ENCODE results near the gene PLAAT1. TPM values are rescaled to one million over a fixed set of nuclear protein-coding genes. Genes with fewer than 3 reads are reported as not detected.

Gene PLAAT1
- total RNA-seq, result under 1 TPM in 1 of 2 experiments, not detected in 1; 0.39 TPM

DNA sequence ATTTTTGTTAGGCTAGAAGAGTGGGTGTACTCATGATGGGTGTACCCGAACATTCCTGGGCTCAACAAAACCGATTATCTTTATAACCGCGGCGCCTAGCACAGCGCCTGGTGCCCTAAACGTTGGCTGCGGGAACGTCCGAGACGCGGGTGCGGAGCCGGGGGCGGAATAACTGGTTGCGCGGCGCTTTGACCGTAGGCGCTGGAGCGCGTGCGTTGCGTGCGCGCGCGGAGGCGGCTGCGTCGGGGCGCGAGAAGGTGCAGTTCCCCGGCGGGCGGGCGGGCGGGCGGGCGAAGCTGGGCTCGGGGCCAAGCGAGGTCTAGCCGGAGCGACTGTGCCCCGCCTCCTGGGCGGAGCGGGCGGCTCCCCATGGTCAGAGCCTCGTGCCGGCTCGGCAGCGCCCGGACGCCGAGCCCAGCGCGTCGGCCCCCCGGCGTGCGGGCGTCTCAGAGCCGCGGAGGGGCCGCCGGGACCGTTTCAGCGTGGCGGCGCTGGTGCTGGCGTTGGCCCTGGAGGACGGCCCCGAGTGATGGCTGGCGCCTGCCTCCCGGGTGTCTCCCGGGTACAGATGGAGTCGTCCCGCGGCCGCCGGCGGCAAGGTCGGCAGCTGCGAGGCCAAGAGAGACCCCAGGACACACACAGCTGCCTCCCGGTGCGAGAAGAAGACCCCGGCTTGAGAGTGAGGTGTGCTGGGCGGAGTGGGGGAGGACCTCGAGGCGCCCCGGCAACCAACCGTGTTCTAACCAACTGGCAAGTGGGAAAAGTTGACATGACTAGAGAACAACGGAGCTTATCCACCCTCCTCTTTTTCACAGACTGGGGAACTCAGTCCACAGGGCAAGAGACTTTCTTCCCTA lies at the start of gene PLAAT1:
PLAAT1 (plus strand) TSS at position 373 of the 857 bp plus-strand sequence. CDS start 14,429 bp downstream, outside the sequence.
- no peaks in the 10 kb centered on the region for H3K9me3 Mint-ChIP-seq
- H3K4me3 Mint-ChIP-seq, result peak within 1 kb of the TSS; percentile 21
- intact Hi-C loops (cut with micrococcal nuclease), result no loop called here
- ChIA-PET CTCF (no interaction called here), POLR2A (no interaction called here)
- DNase-seq, result peak; percentile 26
- no peaks in the 10 kb centered on the region for H3K4me1 Mint-ChIP-seq (ENCODE audit: low read depth)
- H3K27me3 Mint-ChIP-seq, result peaks cover 22% of the 10 kb centered on the region
- H3K36me3 Mint-ChIP-seq, result no peaks in the 10 kb centered on the region
- no peak within 1 kb of the TSS for H3K27ac Mint-ChIP-seq

DNA sequence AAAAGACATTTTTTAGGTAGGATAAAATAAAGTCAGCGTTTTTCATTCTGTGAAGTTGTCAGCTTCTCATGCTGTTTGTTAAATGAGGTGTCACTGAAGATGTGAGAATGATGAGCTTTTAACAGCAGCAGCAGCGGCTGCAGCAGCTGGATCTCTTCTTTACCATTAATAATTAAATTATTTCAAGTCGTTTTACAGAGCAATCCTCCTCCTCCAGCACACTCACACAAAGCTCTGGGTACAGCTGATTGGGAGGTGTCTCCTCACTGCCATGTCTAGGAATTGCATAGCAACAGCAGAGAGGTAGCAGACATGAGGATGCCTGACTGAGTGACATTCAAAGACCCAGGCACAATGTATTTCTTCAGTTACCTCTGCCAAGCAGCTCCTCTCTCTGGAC lies 46.7 kb upstream of the PLAAT1 start:
- no peak overlapping the region for H3K27ac Mint-ChIP-seq
- ChIA-PET POLR2A (interaction anchor here (0.6 kb wide), 1 partner anchor 404 kb away, joined by 4 read pairs; no protein-coding TSS in a partner anchor), CTCF (no interaction called here)
- H3K9me3 Mint-ChIP-seq, result no peaks in the 10 kb centered on the region
- no peaks in the 10 kb centered on the region for H3K4me1 Mint-ChIP-seq (ENCODE audit: low read depth)
- no peaks in the 10 kb centered on the region for H3K36me3 Mint-ChIP-seq
- no peak overlapping the region for H3K4me3 Mint-ChIP-seq
- intact Hi-C loops (cut with micrococcal nuclease), result no loop called here
- H3K27me3 Mint-ChIP-seq, result peaks cover 2% of the 10 kb centered on the region
- DNase-seq, result no peak

DNA sequence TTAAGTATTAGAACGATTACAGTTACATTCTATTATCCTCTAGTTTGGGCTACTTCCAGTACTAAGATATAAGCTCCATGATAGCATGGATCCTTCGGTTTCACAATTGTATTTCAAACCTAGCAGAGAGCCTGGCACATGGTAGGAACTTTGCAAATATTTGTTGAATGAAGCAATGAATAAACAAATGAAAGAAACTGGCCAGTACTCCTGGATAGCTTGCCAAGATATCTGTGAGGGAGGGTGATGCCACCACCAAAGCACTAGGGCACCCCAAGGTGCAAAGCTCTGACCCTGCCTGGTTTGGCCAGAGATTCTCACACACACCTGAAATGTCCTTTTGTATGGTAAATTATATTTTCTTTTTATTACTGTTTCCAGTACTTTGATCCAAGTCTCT lies 44.3 kb upstream of the PLAAT1 start:
- Mint-ChIP-seq H3K36me3 (no peaks in the 10 kb centered on the region), H3K9me3 (no peaks in the 10 kb centered on the region), H3K4me1 (ENCODE audit: low read depth) (no peaks in the 10 kb centered on the region), H3K4me3 (no peak overlapping the region), H3K27me3 (no peaks in the 10 kb centered on the region), H3K27ac (no peak overlapping the region)
- ChIA-PET CTCF (no interaction called here), POLR2A (no interaction called here)
- no peak for DNase-seq
- intact Hi-C loops (cut with micrococcal nuclease), result no loop called here

DNA sequence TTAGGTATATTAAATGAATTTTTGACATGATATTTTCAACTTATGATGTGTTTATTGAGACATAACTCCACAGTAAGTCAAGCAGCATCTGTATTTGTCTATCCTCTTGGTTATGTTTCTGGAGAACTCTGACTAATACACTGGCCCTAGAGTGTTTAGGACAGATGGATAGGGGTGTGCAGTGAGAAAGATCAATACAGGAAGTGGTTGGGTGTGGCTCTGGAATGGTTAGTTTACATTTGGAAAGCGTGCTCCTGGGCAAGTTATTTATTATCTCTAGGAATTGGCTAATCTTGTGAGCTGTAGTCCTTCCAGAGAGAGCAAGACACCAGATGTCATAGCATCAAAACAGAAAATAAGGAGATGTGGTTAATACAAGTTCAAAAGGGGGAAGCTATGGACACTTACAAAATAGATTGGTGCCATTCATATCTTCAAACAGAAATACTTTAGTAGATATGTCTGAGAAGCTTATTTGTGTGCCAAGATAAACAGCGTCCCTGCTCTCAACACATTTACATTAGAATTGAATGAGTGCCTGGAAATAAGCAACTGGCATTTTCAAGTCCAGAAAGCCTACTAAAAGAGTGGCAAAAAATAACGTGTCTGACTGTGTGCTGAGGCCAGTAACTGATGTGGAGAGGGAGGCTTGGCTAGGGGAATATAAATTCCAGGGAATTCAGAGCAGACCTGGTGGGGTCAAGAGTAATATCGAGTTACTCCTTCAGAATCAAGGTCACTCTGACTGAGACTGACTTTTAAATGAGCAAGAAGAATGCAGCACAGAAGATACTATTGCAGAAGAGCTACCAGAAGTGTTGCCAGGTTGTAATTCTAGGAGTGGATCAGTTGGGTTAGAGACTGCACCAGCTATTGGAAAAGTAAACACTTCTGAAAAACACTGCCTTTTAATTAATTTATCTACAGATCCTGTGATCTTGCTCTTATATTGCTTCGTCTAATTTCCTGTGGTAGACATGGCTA lies 33.4 kb upstream of the PLAAT1 start:
- intact Hi-C loops (cut with micrococcal nuclease), result no loop called here
- Mint-ChIP-seq H3K36me3 (no peaks in the 10 kb centered on the region), H3K27me3 (no peaks in the 10 kb centered on the region), H3K27ac (no peak overlapping the region), H3K4me3 (no peak overlapping the region), H3K4me1 (ENCODE audit: low read depth) (no peaks in the 10 kb centered on the region), H3K9me3 (no peaks in the 10 kb centered on the region)
- no peak for DNase-seq
- ChIA-PET CTCF (no interaction called here), POLR2A (no interaction called here)

DNA sequence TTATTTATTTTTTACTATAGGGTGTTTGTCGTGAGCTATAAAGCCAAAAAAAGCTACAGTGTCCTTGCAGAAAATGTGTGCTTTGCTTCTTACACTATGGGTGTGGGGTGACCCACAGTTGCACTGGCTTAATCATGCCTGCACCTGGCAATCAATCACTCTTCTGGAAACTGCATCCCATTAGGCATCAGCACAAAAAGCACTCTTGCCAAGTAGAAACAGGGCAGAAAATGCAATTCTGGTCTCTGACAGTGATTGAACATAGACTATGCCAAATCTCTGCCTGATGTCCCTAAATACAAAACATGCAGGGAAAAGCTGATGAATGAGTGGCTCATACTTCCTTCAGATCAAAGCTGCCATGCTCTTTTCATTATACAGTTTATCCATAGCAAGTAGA lies 30.4 kb upstream of the PLAAT1 start:
- no peak for DNase-seq
- H3K27ac Mint-ChIP-seq, result no peak overlapping the region
- CTCF ChIA-PET, result no interaction called here
- H3K4me3 Mint-ChIP-seq, result no peak overlapping the region
- H3K4me1 Mint-ChIP-seq (ENCODE audit: low read depth), result no peaks in the 10 kb centered on the region
- intact Hi-C loops (cut with micrococcal nuclease), result no loop called here
- H3K27me3 Mint-ChIP-seq, result no peaks in the 10 kb centered on the region
- no peaks in the 10 kb centered on the region for H3K9me3 Mint-ChIP-seq
- POLR2A ChIA-PET, result no interaction called here
- no peaks in the 10 kb centered on the region for H3K36me3 Mint-ChIP-seq

DNA sequence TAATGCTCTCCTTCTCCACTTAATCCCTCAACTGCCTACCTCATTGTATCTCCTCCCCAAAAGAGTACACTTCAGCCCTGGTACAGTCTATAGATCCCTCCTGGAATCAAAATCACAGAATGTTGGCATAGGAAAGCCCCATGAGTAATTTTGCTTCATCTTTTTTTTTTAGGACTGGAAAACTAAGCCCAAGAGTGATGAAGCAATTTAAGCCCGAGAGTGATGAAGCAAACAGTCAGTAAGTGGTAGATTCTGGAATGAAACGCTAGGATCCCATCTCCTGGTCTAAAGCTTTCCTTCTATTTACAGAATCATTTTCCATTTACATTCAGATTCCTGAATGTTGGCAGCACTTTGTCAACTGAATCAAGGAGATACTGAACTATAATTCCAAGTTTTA lies 29.8 kb upstream of the PLAAT1 start:
- intact Hi-C loops (cut with micrococcal nuclease), result no loop called here
- H3K4me3 Mint-ChIP-seq, result no peak overlapping the region
- no peaks in the 10 kb centered on the region for H3K27me3 Mint-ChIP-seq
- no peaks in the 10 kb centered on the region for H3K36me3 Mint-ChIP-seq
- no peak overlapping the region for H3K27ac Mint-ChIP-seq
- ChIA-PET POLR2A (no interaction called here), CTCF (no interaction called here)
- DNase-seq, result no peak
- no peaks in the 10 kb centered on the region for H3K4me1 Mint-ChIP-seq (ENCODE audit: low read depth)
- H3K9me3 Mint-ChIP-seq, result no peaks in the 10 kb centered on the region

DNA sequence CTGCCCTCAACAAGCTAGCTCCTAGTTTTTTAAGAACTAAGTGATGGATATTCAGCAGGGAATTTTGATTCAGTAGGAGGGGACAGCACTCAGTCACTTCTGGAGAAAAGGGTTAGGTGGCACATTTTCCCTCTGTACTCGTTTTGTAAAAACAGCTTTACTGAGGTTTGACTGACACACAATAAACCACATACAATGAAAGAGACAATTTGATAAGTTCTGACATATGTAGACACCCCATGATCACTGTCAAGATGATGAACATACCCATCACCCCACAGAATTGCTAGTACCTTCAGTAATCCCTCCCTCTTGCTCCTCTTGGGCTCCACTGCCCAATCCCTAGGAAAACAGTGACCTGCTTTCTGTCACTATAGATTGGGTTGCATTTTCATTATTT lies 29.0 kb upstream of the PLAAT1 start:
- DNase-seq, result no peak
- Mint-ChIP-seq H3K27me3 (no peaks in the 10 kb centered on the region), H3K4me3 (no peak overlapping the region), H3K36me3 (no peaks in the 10 kb centered on the region), H3K9me3 (no peaks in the 10 kb centered on the region), H3K4me1 (ENCODE audit: low read depth) (no peaks in the 10 kb centered on the region), H3K27ac (no peak overlapping the region)
- intact Hi-C loops (cut with micrococcal nuclease), result no loop called here
- POLR2A ChIA-PET, result no interaction called here
- CTCF ChIA-PET, result no interaction called here

DNA sequence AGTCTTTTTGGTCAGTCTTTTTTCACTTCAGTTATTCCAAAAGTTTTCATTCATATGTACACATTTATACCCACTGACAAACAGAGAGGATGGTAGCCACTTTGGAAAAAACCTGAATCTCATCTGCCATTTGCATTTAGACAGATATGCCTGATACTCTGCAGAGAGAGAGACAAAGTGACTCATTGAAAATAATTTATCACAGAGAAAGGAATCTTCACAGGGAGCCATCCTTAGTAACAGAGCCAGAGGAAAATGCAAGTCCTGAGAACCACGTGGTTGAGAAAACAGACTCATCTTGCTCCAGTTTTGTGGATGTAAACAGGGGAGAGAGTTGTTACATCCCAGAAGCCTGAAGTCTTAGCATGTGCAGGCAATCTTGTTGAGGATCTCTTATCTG lies 28.2 kb upstream of the PLAAT1 start:
- Mint-ChIP-seq H3K4me3 (no peak overlapping the region), H3K9me3 (no peaks in the 10 kb centered on the region), H3K27me3 (no peaks in the 10 kb centered on the region), H3K4me1 (ENCODE audit: low read depth) (no peaks in the 10 kb centered on the region), H3K36me3 (no peaks in the 10 kb centered on the region), H3K27ac (no peak overlapping the region)
- ChIA-PET CTCF (no interaction called here), POLR2A (no interaction called here)
- intact Hi-C loops (cut with micrococcal nuclease), result no loop called here
- no peak for DNase-seq

DNA sequence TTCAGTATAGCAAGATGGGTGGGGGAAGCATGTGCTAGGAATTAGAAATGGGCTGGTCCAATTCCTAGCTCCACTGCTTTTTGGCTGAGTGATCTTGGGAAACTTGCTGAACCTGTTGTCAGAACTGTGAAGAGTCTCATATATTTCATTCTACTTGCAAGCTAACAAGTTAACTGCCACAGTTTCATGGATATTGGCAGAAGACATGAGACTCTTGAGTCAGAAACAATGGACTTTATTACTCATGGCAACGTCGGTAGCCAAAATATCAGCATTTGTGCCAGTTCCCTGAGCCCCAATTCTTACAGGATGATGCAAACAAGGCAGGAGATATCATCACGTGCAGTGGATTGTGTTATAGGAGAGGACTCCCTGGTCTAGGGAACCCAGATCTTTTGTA lies 26.6 kb upstream of the PLAAT1 start:
- no peaks in the 10 kb centered on the region for H3K9me3 Mint-ChIP-seq
- CTCF ChIA-PET, result no interaction called here
- H3K4me3 Mint-ChIP-seq, result no peak overlapping the region
- intact Hi-C loops (cut with micrococcal nuclease), result no loop called here
- H3K27me3 Mint-ChIP-seq, result no peaks in the 10 kb centered on the region
- no peaks in the 10 kb centered on the region for H3K4me1 Mint-ChIP-seq (ENCODE audit: low read depth)
- H3K36me3 Mint-ChIP-seq, result no peaks in the 10 kb centered on the region
- H3K27ac Mint-ChIP-seq, result no peak overlapping the region
- POLR2A ChIA-PET, result no interaction called here
- DNase-seq, result no peak

DNA sequence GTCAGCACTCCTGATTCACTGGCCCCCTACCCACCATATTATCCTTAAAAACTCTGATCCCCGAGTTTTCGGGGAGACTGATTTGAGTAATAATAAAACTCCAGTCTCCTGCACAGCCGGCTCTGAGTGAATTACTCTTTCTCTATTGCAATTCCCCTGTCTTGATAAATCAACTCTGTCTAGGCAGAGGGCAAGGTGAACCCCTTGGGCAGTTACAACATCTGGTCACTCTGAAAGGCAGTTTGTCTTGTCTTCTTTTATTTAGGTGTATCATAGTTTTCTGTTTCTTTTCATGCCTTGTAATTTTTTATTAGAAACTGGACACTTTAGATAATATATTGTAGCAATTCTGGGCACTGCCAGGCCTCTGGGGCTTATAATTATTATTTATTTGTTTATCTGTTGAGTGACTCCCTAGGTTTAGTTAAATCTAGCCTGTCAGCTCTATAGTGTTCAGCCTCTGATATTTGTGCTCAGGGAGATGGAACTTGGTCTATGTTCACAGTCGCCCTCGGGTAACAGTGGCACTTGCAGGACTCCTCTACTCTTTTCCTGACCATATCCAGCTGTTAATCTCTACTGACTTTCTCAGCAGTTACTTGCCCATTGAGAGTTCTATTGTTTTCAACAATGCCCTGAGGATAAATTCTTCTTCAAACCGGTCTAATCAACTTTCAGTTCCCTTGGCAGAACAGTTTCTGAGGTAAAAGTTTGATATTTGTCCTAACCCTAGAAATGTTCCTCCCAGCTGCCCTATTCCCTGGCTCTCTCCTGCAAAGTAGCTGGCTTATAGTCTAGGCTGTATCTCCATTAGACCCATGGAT lies 15.5 kb upstream of the PLAAT1 start:
- DNase-seq, result no peak
- no peaks in the 10 kb centered on the region for H3K4me1 Mint-ChIP-seq (ENCODE audit: low read depth)
- CTCF ChIA-PET, result no interaction called here
- POLR2A ChIA-PET, result no interaction called here
- H3K9me3 Mint-ChIP-seq, result no peaks in the 10 kb centered on the region
- no peak overlapping the region for H3K27ac Mint-ChIP-seq
- no peaks in the 10 kb centered on the region for H3K36me3 Mint-ChIP-seq
- H3K27me3 Mint-ChIP-seq, result peaks cover 5% of the 10 kb centered on the region
- intact Hi-C loops (cut with micrococcal nuclease), result no loop called here
- H3K4me3 Mint-ChIP-seq, result no peak overlapping the region

DNA sequence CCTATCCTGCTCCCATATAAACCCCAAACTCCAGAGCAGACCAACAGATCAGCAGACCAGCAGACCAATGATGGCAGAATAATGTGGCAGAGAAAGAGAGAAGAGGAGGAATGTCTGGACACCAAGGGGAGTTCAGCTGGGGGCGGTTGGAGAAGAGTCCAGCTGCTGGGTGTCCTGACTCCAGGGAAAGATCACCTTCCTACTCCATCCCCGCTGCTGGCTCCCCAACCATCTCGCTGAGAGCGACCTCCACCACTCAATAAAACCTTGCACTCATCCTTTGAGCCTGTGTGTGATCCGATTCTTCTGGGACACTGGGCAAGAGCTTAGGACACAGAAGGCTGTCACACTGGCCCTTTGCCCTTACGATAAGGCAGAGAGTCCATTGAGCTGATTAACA lies 12.8 kb upstream of the PLAAT1 start:
- Mint-ChIP-seq H3K27me3 (peaks cover 5% of the 10 kb centered on the region), H3K9me3 (no peaks in the 10 kb centered on the region), H3K36me3 (no peaks in the 10 kb centered on the region), H3K4me3 (no peak overlapping the region), H3K4me1 (ENCODE audit: low read depth) (no peaks in the 10 kb centered on the region), H3K27ac (no peak overlapping the region)
- ChIA-PET CTCF (no interaction called here), POLR2A (no interaction called here)
- no peak for DNase-seq
- intact Hi-C loops (cut with micrococcal nuclease), result no loop called here

DNA sequence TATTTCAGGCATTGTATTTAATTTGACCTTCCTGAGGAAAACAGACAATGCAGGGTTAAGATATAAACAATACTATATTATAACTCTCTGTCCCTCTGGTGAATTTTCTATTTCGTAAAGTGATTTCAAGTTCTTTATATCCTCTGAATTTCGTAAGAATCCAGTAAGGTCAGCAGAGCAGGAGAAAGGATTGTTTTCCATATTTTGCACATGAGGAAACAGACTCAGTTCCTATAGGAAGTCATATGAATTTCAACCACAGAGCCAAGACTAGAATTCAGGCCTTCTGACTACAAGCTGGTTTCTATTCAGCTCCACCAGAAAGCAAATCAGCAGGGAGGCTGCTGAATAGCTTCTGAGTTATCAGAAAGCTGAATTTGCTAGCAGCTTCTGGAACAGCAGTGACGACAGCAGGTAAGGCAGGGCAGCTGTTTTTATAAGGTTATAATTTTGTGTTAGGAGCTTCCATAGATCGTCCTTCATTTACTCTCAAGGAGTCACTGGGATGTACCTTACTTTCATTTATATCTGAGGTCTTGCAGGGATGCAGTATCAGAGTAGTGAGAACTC lies 11.1 kb upstream of the PLAAT1 start:
- Mint-ChIP-seq H3K4me3 (no peak overlapping the region), H3K4me1 (ENCODE audit: low read depth) (no peaks in the 10 kb centered on the region), H3K36me3 (no peaks in the 10 kb centered on the region), H3K27ac (no peak overlapping the region), H3K27me3 (peaks cover 3% of the 10 kb centered on the region), H3K9me3 (no peaks in the 10 kb centered on the region)
- intact Hi-C loops (cut with micrococcal nuclease), result no loop called here
- no peak for DNase-seq
- ChIA-PET CTCF (no interaction called here), POLR2A (no interaction called here)
